Loucy (cell line): ENCODE data around the gene SIPA1L3.

Experiments
- H2AFZ ChIP-seq: fragments of 200-600 bp; sonication (generic); 2 replicates; pipeline ENCODE4 v1.6.0; 2016; ENCODE audit warnings: antibody characterized with exemption, mild to moderate bottlenecking, low read length, moderate library complexity
- H3F3A ChIP-seq: fragments of 200-600 bp; 2 replicates; pipeline ENCODE4 v1.6.0; 2016; ENCODE audit warnings: antibody characterized with exemption, low read depth, mild to moderate bottlenecking
- H3K27me3 ChIP-seq: fragments of 200-600 bp; sonication (generic); 2 replicates; pipeline ENCODE4 v1.6.1; 2014; ENCODE audit warnings: low read length, mild to moderate bottlenecking; ENCODE audit not compliant: insufficient read depth, poor library complexity, severe bottlenecking
- H3K36me3 ChIP-seq: fragments of 200-600 bp; sonication (generic); 2 replicates; pipeline ENCODE4 v1.6.1; 2016; ENCODE audit warnings: low read length; ENCODE audit not compliant: insufficient read depth
- H3K4me1 ChIP-seq: fragments of 200-600 bp; sonication (generic); 2 replicates; pipeline ENCODE4 v1.5.1; 2014; ENCODE audit warnings: low read length, mild to moderate bottlenecking; ENCODE audit not compliant: insufficient read depth, poor library complexity, severe bottlenecking
- H3K4me2 ChIP-seq: fragments of 200-600 bp; sonication (generic); 2 replicates; pipeline ENCODE4 v1.6.0; 2014; ENCODE audit warnings: antibody characterized with exemption, low read length, low read depth, mild to moderate bottlenecking; ENCODE audit not compliant: poor library complexity, severe bottlenecking
- H3K4me3 ChIP-seq: fragments of 200-600 bp; sonication (generic); 2 replicates; pipeline ENCODE4 v1.5.1; 2014; ENCODE audit warnings: low read length, mild to moderate bottlenecking, mixed read lengths; ENCODE audit not compliant: poor library complexity, severe bottlenecking
- H3K79me2 ChIP-seq: fragments of 200-600 bp; sonication (generic); 2 replicates; pipeline ENCODE4 v1.6.1; 2014; ENCODE audit warnings: low read length; ENCODE audit not compliant: insufficient read depth
- H3K9ac ChIP-seq: fragments of 200-600 bp; sonication (generic); 2 replicates; pipeline ENCODE4 v1.6.0; 2014; ENCODE audit warnings: mild to moderate bottlenecking, low read depth, low read length, moderate library complexity; ENCODE audit not compliant: poor library complexity, severe bottlenecking
- H3K9me2 ChIP-seq: fragments of 200-600 bp; sonication (generic); replicated peaks from 2 replicates; pipeline ENCODE4 v1.6.1; 2016; ENCODE audit warnings: low read depth, low read length, mixed read lengths
- H3K9me3 ChIP-seq: fragments of 200-600 bp; sonication (generic); 2 replicates; pipeline ENCODE4 v1.6.1; 2014; ENCODE audit warnings: mild to moderate bottlenecking, antibody characterized with exemption, low read length, low read depth; ENCODE audit not compliant: insufficient read depth
- H4K20me1 ChIP-seq: fragments of 200-600 bp; sonication (generic); 2 replicates; pipeline ENCODE4 v1.6.0; 2014; ENCODE audit warnings: antibody characterized with exemption, low read length, mild to moderate bottlenecking; ENCODE audit not compliant: insufficient read depth, poor library complexity, severe bottlenecking
- EZH2phosphoT487 ChIP-seq: fragments of 200-600 bp; IDR thresholded peaks from 2 replicates; pipeline ENCODE4 v1.6.1; 2018; ENCODE audit warnings: antibody characterized with exemption, mild to moderate bottlenecking, moderate library complexity, borderline replicate concordance
- TF ChIP-seq, protein P1 (sequence below): fragments of 200-600 bp; sonication (generic); conservative IDR thresholded peaks from 2 replicates; pipeline ENCODE4 v1.5.1; 2014; ENCODE audit warnings: mild to moderate bottlenecking, antibody characterized with exemption, low read length

The SIPA1L3 gene

DNA sequence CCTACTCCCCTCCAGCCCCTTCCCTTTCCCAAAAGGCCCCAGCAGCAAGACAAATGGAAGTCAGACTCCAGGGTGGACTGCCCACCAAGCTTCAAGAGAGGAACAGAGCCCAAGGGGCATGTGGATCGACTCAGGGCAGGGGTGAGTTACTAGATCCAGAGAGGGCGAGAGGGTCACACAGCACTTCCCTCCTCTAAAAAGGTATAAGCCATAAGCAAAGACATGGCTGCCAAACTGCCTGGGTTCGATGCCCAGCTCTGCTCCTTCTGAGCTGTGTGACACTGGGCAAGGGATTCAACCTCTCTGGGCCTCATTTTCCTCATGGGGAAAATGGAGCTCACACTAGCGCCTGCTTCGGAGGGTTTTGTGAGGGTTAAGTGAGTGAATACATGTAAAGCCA lies 345.4 kb downstream of the SIPA1L3 start:
- no peak overlapping the region for H3K9ac ChIP-seq
- no peak overlapping the region for H3K4me2 ChIP-seq
- H3K36me3 ChIP-seq: no peaks in the 10 kb centered on the region

DNA sequence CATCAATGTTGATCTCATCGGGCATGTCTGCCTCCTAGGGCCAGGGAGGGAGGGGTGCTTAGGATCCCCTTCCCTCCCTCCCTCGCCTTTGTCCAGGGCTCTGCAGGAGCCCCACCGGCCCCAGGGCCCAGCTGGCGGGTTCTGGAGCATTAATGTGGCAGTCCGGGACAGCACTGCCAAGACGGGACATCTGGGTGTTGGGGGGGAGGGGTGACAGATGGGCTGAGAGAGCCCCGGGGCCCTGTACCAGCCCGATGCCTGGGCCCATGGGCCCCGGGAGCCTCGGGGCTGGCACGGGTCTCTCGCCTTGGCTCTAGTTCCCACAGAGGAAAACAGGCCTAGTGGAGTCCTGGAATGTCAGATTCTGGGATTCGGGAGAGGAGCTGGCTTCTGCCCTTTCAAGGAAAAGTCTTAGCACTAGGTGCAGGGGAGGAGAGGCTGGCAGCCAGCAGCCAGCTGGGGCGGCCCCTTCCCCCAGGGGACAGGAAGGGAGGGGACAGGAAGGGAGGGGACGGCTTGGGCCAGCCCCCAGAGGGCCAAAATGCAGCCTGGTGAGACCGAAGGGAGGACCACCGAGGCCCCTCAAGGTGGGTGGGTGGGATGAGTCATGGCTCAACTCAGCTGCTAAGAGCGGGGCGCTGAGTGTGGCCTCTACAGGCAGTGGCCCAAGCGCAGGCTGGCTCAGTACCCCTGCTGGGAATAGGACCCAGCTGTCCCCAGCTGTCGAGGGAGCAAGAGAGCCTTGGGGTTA lies 346.1 kb downstream of the SIPA1L3 start:
- no peak overlapping the region for H3K4me3 ChIP-seq
- H3K36me3 ChIP-seq: no peaks in the 10 kb centered on the region
- no peaks in the 10 kb centered on the region for H3K27me3 ChIP-seq
- H3K9me3 ChIP-seq: no peaks in the 10 kb centered on the region
- peaks cover 25% of the 10 kb centered on the region for H3K4me1 ChIP-seq
- no peak overlapping the region for H2AFZ ChIP-seq
- H3K9ac ChIP-seq: peak overlapping the region; percentile 37
- no peaks in the 10 kb centered on the region for H3K79me2 ChIP-seq
- H3K9me2 ChIP-seq: no peaks in the 10 kb centered on the region
- no peak overlapping the region for H3K4me2 ChIP-seq
- H3F3A ChIP-seq: no peaks in the 10 kb centered on the region
- no peaks in the 10 kb centered on the region for H4K20me1 ChIP-seq
- no peak for TF ChIP-seq EZH2phosphoT487
- TF ChIP-seq, protein P1, sequence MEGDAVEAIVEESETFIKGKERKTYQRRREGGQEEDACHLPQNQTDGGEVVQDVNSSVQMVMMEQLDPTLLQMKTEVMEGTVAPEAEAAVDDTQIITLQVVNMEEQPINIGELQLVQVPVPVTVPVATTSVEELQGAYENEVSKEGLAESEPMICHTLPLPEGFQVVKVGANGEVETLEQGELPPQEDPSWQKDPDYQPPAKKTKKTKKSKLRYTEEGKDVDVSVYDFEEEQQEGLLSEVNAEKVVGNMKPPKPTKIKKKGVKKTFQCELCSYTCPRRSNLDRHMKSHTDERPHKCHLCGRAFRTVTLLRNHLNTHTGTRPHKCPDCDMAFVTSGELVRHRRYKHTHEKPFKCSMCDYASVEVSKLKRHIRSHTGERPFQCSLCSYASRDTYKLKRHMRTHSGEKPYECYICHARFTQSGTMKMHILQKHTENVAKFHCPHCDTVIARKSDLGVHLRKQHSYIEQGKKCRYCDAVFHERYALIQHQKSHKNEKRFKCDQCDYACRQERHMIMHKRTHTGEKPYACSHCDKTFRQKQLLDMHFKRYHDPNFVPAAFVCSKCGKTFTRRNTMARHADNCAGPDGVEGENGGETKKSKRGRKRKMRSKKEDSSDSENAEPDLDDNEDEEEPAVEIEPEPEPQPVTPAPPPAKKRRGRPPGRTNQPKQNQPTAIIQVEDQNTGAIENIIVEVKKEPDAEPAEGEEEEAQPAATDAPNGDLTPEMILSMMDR: no peak

More for the DNA sequence above, 345.4 kb downstream of the SIPA1L3 start:
- Histone ChIP-seq H3K4me1 (peaks cover 25% of the 10 kb centered on the region), H3K4me3 (no peak overlapping the region), H3K79me2 (no peaks in the 10 kb centered on the region), H3K27me3 (no peaks in the 10 kb centered on the region), H3F3A (no peaks in the 10 kb centered on the region), H3K9me3 (no peaks in the 10 kb centered on the region), H3K9me2 (no peaks in the 10 kb centered on the region), H2AFZ (no peak overlapping the region), H4K20me1 (no peaks in the 10 kb centered on the region)
- TF ChIP-seq, protein P1: no peak
- no peak for TF ChIP-seq EZH2phosphoT487

DNA sequence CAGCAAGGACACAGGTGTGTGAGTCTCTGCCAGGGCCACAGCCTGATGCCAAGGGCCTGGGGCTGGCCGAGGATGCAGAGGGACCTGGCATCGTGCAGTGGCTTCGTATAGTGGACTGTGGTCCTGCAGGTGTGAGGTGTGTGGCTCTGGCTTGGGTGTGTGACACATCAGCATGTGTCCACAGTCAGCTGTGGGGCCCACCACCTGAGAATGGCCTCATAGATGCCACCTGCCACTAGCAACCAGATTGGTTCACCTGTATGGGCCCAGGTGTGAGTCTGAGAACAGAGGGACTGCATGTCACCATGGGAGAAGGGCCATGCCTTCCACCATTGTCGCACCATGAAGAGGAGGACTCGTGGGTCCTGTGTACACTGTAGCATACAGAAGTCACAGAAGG lies 346.8 kb downstream of the SIPA1L3 start:
- TF ChIP-seq, protein P1: no peak
- no peak for TF ChIP-seq EZH2phosphoT487
- Histone ChIP-seq H3K36me3 (no peaks in the 10 kb centered on the region), H3K4me3 (no peak overlapping the region), H3K9me2 (no peaks in the 10 kb centered on the region), H2AFZ (no peak overlapping the region), H3K4me1 (peaks cover 25% of the 10 kb centered on the region), H3K9ac (no peak overlapping the region), H3K79me2 (no peaks in the 10 kb centered on the region), H3F3A (no peaks in the 10 kb centered on the region), H4K20me1 (no peaks in the 10 kb centered on the region), H3K9me3 (no peaks in the 10 kb centered on the region), H3K4me2 (no peak overlapping the region), H3K27me3 (no peaks in the 10 kb centered on the region)
